GM23338 (cell line): ENCODE results near the gene GPR31. TPM values are rescaled to one million over a fixed set of nuclear protein-coding genes. Genes with fewer than 3 reads are reported as not detected.

Experiments used
- ATAC-seq: fragments of 200-7000 bp; cut with Tn5 transposase; 3 replicates; pipeline ENCODE4 v1.9.1; 2020
- DNase-seq: peaks from one replicate; pipeline ENCODE4 v3.0.0-alpha.2; 2015; ENCODE audit warnings: low spot score
- H2AFZ ChIP-seq: fragments of 200-600 bp; sonication (generic); 2 replicates; pipeline ENCODE4 v1.8.0; 2016; ENCODE audit warnings: antibody characterized with exemption, mild to moderate bottlenecking, moderate library complexity
- H3F3A ChIP-seq: fragments of 200-600 bp; sonication (generic); replicated peaks from 2 replicates; pipeline ENCODE4 v1.8.0; 2017; ENCODE audit warnings: antibody characterized with exemption, mixed run types, low read depth
- H3K27ac ChIP-seq: fragments of 200-600 bp; sonication (generic); 2 replicates; pipeline ENCODE4 v1.6.1; 2016; ENCODE audit warnings: low read depth
- H3K27me3 ChIP-seq: fragments of 200-600 bp; sonication (generic); 2 replicates; pipeline ENCODE4 v1.8.0; 2016; ENCODE audit warnings: mild to moderate bottlenecking, mixed run types, moderate library complexity; ENCODE audit not compliant: insufficient read depth
- H3K36me3 ChIP-seq: fragments of 200-600 bp; sonication (generic); 2 replicates; pipeline ENCODE4 v1.8.0; 2016; ENCODE audit warnings: mild to moderate bottlenecking; ENCODE audit not compliant: insufficient read depth
- H3K4me1 ChIP-seq: fragments of 200-600 bp; sonication (generic); 2 replicates; pipeline ENCODE4 v1.8.0; 2016; ENCODE audit warnings: mild to moderate bottlenecking, moderate library complexity; ENCODE audit not compliant: insufficient read depth
- H3K4me2 ChIP-seq: fragments of 200-600 bp; sonication (generic); 2 replicates; pipeline ENCODE4 v1.7.1; 2017; ENCODE audit warnings: mixed run types
- H3K4me3 ChIP-seq: fragments of 200-600 bp; sonication (generic); 2 replicates; pipeline ENCODE4 v1.6.1; 2016; ENCODE audit warnings: mixed run types
- H3K79me2 ChIP-seq: fragments of 200-600 bp; sonication (generic); replicated peaks from 2 replicates; pipeline ENCODE4 v1.8.0; 2017; ENCODE audit warnings: mild to moderate bottlenecking; ENCODE audit not compliant: insufficient read depth
- H3K9me2 ChIP-seq: fragments of 200-600 bp; sonication (generic); 2 replicates; pipeline ENCODE4 v1.8.0; 2017; ENCODE audit not compliant: insufficient read depth
- H4K20me1 ChIP-seq: fragments of 200-600 bp; sonication (generic); replicated peaks from 2 replicates; pipeline ENCODE4 v1.8.0; 2017; ENCODE audit warnings: mild to moderate bottlenecking; ENCODE audit not compliant: insufficient read depth
- H3K27ac Mint-ChIP-seq: 2 replicates; pipeline ENCODE4 v1.8.0; 2020; ENCODE audit warnings: inconsistent platforms, mild to moderate bottlenecking, moderate library complexity, mixed read lengths
- H3K27me3 Mint-ChIP-seq: 3 replicates; pipeline ENCODE4 v1.8.0; 2022; ENCODE audit warnings: low read depth, mild to moderate bottlenecking, moderate library complexity, mixed read lengths, inconsistent platforms; ENCODE audit not compliant: insufficient read depth, poor library complexity
- H3K36me3 Mint-ChIP-seq: 3 replicates; pipeline ENCODE4 v1.8.0; 2021; ENCODE audit warnings: low read depth, mild to moderate bottlenecking, inconsistent platforms, moderate library complexity, mixed read lengths
- H3K4me1 Mint-ChIP-seq: 3 replicates; pipeline ENCODE4 v1.8.0; 2020; ENCODE audit warnings: mild to moderate bottlenecking, inconsistent platforms, mixed read lengths
- H3K4me3 Mint-ChIP-seq: 3 replicates; pipeline ENCODE4 v1.8.0; 2021; ENCODE audit warnings: moderate library complexity, mild to moderate bottlenecking, inconsistent platforms, mixed read lengths
- H3K9me3 Mint-ChIP-seq: 3 replicates; pipeline ENCODE4 v1.8.0; 2020; ENCODE audit warnings: moderate library complexity, mild to moderate bottlenecking, inconsistent platforms, mixed read lengths
- EZH2 ChIP-seq: fragments of 200-600 bp; sonication (generic); IDR thresholded peaks from one replicate; pipeline ENCODE4 v1.8.0; 2017; ENCODE audit warnings: antibody characterized with exemption, mild to moderate bottlenecking, low read depth; ENCODE audit not compliant: unreplicated experiment
- JUNB ChIP-seq: IDR thresholded peaks from one replicate; pipeline ENCODE4 v1.6.1; 2016; ENCODE audit warnings: antibody characterized with exemption; ENCODE audit not compliant: unreplicated experiment
- NANOG ChIP-seq: IDR thresholded peaks from 2 replicates; pipeline ENCODE4 v1.6.1; 2016; ENCODE audit warnings: antibody characterized with exemption, borderline replicate concordance
- POLR2AphosphoS5 ChIP-seq: IDR thresholded peaks from 2 replicates; pipeline ENCODE4 v1.6.1; 2016; ENCODE audit warnings: antibody characterized with exemption, low read depth
- ZNF114 ChIP-seq: fragments of 250-450 bp; sonication (Bioruptor Pico); IDR thresholded peaks from 2 replicates; pipeline ENCODE4 v1.5.0; 2020; ENCODE audit warnings: mild to moderate bottlenecking, moderate library complexity
- polyA plus RNA-seq: library from polyadenylated mRNA; unstranded; fragments of >200 nt; fragmentation: Nextera tagmentation; extraction: Ambion mirVana; gene quantifications from 2 replicates; pipeline ENCODE4 v1.2.1, GENCODE V29; 2016
- total RNA-seq: library from RNA; depleted of rRNA; stranded (reverse); fragments of >200 nt; shearing (Covaris generic); gene quantifications from 2 replicates; pipeline ENCODE4 v1.2.3, GENCODE V29; 2014
- TF ChIP-seq, protein P1 (sequence below): fragments of 250-450 bp; sonication (Bioruptor Pico); IDR thresholded peaks from 2 replicates; pipeline ENCODE4 v1.5.0; 2020; ENCODE audit warnings: mild to moderate bottlenecking, moderate library complexity
- TF ChIP-seq, protein P2 (sequence below): IDR thresholded peaks from 2 replicates; pipeline ENCODE4 v1.6.1; 2016; ENCODE audit warnings: antibody characterized with exemption

The GPR31 gene
- total and polyA plus RNA-seq, 2 experiments from 2014 or later, result not detected

DNA sequence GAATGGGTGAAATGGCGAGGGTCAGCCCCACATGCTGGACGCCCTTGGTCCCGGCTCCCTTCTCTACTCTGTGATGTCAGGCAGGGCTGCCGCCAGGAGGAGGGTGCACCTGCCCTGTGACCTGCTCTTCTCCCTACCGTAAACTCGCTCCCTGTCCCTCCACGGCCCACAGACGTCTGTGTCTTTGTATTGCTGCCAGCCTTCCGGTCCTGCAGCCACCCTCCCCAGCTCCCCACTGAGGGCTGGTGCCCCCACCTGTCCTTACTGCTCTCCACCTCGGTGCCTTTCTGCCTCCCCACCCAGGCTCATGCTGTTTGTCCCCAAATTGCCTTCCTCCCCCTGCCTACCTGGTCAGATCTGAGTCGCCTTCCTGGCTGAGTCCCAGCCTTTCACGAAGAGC lies 38.9 kb downstream of the GPR31 start (continued):
- TF ChIP-seq, protein P1, sequence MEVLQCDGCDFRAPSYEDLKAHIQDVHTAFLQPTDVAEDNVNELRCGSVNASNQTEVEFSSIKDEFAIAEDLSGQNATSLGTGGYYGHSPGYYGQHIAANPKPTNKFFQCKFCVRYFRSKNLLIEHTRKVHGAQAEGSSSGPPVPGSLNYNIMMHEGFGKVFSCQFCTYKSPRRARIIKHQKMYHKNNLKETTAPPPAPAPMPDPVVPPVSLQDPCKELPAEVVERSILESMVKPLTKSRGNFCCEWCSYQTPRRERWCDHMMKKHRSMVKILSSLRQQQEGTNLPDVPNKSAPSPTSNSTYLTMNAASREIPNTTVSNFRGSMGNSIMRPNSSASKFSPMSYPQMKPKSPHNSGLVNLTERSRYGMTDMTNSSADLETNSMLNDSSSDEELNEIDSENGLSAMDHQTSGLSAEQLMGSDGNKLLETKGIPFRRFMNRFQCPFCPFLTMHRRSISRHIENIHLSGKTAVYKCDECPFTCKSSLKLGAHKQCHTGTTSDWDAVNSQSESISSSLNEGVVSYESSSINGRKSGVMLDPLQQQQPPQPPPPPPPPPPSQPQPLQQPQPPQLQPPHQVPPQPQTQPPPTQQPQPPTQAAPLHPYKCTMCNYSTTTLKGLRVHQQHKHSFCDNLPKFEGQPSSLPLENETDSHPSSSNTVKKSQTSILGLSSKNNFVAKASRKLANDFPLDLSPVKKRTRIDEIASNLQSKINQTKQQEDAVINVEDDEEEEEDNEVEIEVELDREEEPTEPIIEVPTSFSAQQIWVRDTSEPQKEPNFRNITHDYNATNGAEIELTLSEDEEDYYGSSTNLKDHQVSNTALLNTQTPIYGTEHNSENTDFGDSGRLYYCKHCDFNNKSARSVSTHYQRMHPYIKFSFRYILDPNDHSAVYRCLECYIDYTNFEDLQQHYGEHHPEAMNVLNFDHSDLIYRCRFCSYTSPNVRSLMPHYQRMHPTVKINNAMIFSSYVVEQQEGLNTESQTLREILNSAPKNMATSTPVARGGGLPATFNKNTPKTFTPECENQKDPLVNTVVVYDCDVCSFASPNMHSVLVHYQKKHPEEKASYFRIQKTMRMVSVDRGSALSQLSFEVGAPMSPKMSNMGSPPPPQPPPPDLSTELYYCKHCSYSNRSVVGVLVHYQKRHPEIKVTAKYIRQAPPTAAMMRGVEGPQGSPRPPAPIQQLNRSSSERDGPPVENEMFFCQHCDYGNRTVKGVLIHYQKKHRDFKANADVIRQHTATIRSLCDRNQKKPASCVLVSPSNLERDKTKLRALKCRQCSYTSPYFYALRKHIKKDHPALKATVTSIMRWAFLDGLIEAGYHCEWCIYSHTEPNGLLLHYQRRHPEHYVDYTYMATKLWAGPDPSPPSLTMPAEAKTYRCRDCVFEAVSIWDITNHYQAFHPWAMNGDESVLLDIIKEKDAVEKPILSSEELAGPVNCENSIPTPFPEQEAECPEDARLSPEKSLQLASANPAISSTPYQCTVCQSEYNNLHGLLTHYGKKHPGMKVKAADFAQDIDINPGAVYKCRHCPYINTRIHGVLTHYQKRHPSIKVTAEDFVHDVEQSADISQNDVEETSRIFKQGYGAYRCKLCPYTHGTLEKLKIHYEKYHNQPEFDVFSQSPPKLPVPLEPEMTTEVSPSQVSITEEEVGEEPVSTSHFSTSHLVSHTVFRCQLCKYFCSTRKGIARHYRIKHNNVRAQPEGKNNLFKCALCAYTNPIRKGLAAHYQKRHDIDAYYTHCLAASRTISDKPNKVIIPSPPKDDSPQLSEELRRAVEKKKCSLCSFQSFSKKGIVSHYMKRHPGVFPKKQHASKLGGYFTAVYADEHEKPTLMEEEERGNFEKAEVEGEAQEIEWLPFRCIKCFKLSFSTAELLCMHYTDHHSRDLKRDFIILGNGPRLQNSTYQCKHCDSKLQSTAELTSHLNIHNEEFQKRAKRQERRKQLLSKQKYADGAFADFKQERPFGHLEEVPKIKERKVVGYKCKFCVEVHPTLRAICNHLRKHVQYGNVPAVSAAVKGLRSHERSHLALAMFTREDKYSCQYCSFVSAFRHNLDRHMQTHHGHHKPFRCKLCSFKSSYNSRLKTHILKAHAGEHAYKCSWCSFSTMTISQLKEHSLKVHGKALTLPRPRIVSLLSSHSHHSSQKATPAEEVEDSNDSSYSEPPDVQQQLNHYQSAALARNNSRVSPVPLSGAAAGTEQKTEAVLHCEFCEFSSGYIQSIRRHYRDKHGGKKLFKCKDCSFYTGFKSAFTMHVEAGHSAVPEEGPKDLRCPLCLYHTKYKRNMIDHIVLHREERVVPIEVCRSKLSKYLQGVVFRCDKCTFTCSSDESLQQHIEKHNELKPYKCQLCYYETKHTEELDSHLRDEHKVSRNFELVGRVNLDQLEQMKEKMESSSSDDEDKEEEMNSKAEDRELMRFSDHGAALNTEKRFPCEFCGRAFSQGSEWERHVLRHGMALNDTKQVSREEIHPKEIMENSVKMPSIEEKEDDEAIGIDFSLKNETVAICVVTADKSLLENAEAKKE (CRISPR knock-in tag), result no peak

DNA sequence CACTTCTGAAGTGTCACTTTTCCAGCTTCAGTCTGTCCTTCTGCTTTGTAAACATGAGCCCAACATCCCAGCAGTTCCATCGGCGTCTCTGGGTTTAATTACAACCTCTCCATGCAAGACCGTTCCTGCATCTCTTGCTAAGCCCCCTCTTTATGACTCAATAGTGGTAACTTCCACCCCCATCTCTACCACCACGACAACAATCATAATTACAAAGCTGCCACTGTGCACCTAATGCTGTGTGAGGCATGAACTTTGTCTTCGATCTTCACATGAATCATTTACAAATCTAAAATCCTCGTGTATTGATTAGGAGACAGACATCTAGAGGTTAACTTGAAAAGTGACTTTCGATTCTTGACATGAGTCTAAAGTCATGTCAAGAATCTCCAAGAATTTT lies 39.8 kb downstream of the GPR31 start:
- H3K4me1 ChIP-seq, result no peaks in the 10 kb centered on the region; the same call in 1 of the 2 replicates
- no peaks in the 10 kb centered on the region for H3K36me3 ChIP-seq
- H3F3A ChIP-seq, result no peaks in the 10 kb centered on the region
- no peaks in the 10 kb centered on the region for H3K9me2 ChIP-seq
- no peaks in the 10 kb centered on the region for H3K79me2 ChIP-seq
- Mint-ChIP-seq H3K27me3 (peaks cover 5% of the 10 kb centered on the region), H3K4me3 (no peak overlapping the region), H3K36me3 (peaks cover 4% of the 10 kb centered on the region; the same call in 2 of the 3 replicates), H3K4me1 (peaks cover 16% of the 10 kb centered on the region), H3K9me3 (peaks cover 9% of the 10 kb centered on the region; the same call in 1 of the 3 replicates), H3K27ac (no peak overlapping the region)
- no peak overlapping the region for H2AFZ ChIP-seq
- DNase-seq, result no peak
- no peak overlapping the region for H3K4me2 ChIP-seq
- no peak overlapping the region for H3K27ac ChIP-seq
- no peaks in the 10 kb centered on the region for H3K27me3 ChIP-seq
- no peaks in the 10 kb centered on the region for H4K20me1 ChIP-seq
- no peak for ATAC-seq
- no peak overlapping the region for H3K4me3 ChIP-seq
- TF ChIP-seq, protein P2, sequence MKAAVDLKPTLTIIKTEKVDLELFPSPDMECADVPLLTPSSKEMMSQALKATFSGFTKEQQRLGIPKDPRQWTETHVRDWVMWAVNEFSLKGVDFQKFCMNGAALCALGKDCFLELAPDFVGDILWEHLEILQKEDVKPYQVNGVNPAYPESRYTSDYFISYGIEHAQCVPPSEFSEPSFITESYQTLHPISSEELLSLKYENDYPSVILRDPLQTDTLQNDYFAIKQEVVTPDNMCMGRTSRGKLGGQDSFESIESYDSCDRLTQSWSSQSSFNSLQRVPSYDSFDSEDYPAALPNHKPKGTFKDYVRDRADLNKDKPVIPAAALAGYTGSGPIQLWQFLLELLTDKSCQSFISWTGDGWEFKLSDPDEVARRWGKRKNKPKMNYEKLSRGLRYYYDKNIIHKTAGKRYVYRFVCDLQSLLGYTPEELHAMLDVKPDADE, result no peak
- TF ChIP-seq NANOG, result no peak
- TF ChIP-seq, protein P1 (CRISPR knock-in tag), result no peak
- TF ChIP-seq EZH2, result no peak
- no peak for TF ChIP-seq ZNF114 (CRISPR knock-in tag)
- TF ChIP-seq JUNB, result no peak
- no peak for TF ChIP-seq POLR2AphosphoS5
